Lung (tissue), 12 donors: Measurements from ENCODE around the gene FAM228B. TPM values are rescaled to one million over a fixed set of nuclear protein-coding genes. Genes with fewer than 3 reads are reported as not detected.

Source experiments
- ATAC-seq: fragments of 200-7000 bp; cut with Tn5 transposase; one replicate; pipeline ENCODE4 v1.9.1; 2020; ENCODE audit warnings: moderate number of reproducible peaks; ENCODE audit not compliant: insufficient read depth, low FRiP score
- DNase-seq, 3 donors: peaks; one replicate each; pipeline ENCODE4 v3.0.0-alpha.2; 2013 to 2017
- H3K27ac ChIP-seq, 2 donors: one replicate each; pipeline ENCODE4 v1.5.1; 2013; ENCODE audit warnings: mild to moderate bottlenecking in 2 of 2, moderate library complexity in 2 of 2, control low read depth in 1 of 2, inconsistent platforms in 1 of 2, low read depth in 1 of 2, low read length in 1 of 2
- H3K27me3 ChIP-seq, 3 donors: one replicate each; pipeline ENCODE4 v1.5.1; 2013; ENCODE audit warnings: low read length in 2 of 3; ENCODE audit not compliant: control insufficient read depth in 3 of 3, insufficient read depth in 3 of 3
- H3K36me3 ChIP-seq, 4 donors: one replicate each; pipeline ENCODE4 v1.5.1; 2013; ENCODE audit warnings: low read length in 4 of 4, mild to moderate bottlenecking in 1 of 4, moderate library complexity in 1 of 4; ENCODE audit not compliant: control insufficient read depth in 4 of 4, insufficient read depth in 4 of 4
- H3K4me1 ChIP-seq, 5 donors: one replicate each; pipeline ENCODE4 v1.5.1; 2013; ENCODE audit warnings: low read length in 5 of 5, mild to moderate bottlenecking in 2 of 5, moderate library complexity in 1 of 5; ENCODE audit not compliant: control insufficient read depth in 5 of 5, insufficient read depth in 5 of 5
- H3K4me3 ChIP-seq: one replicate; pipeline ENCODE4 v1.5.1; 2013; ENCODE audit warnings: mild to moderate bottlenecking, control low read depth, moderate library complexity
- H3K9ac ChIP-seq, 2 donors: one replicate each; pipeline ENCODE4 v1.5.1; 2013; ENCODE audit warnings: low read length in 2 of 2, control low read depth in 1 of 2; ENCODE audit not compliant: insufficient read depth in 1 of 2
- H3K9me3 ChIP-seq, 4 donors: one replicate each; pipeline ENCODE4 v1.5.1; 2013; ENCODE audit warnings: low read length in 3 of 4, mild to moderate bottlenecking in 1 of 4, moderate library complexity in 1 of 4; ENCODE audit not compliant: control insufficient read depth in 4 of 4, insufficient read depth in 3 of 4
- CTCF ChIP-seq: IDR thresholded peaks from 2 replicates; pipeline ENCODE4 v1.5.1; 2012; ENCODE audit warnings: mild to moderate bottlenecking; ENCODE audit errors: control extremely low read depth, extremely low read depth
- WGBS, 2 donors: extraction: QIAGEN DNeasy Blood & Tissue Kit; methylation state at CpG; one replicate each; pipeline ENCODE4 v1.1.7; 2013; 5-methylcytosine and 5-hydroxymethylcytosine counted together
- polyA plus RNA-seq, 2 donors: library from polyadenylated mRNA; stranded (reverse); fragments of 200-250 nt; gene quantifications; one replicate each; pipeline ENCODE4 v1.2.1, GENCODE V29; 2013
- total RNA-seq, 2 donors: library from RNA; depleted of rRNA in 1 of 2; stranded (reverse); fragments of >200 nt in 1 of 2; gene quantifications; one replicate each; pipeline ENCODE4 v1.2.1, GENCODE V29; 2014 to 2021
- donor health status: control.
- donor health status: control.
- donor health status: Bipolar disorder and iron deficiency.
- donor health status: healthy.
- donor health status: DM: yes; HTN: yes; CAD: no.

FAM228B gene
- total and polyA plus RNA-seq, 4 donors: 5.0 to 35.4 (median 22.0) TPM

- ATAC-seq: no peak
- no peak for TF ChIP-seq CTCF
- no peak overlapping the region for H3K27ac ChIP-seq
- no peaks in the 10 kb centered on the region for H3K9me3 ChIP-seq
- no peak overlapping the region for H3K9ac ChIP-seq
- H3K4me3 ChIP-seq: no peak overlapping the region
- DNase-seq: no peak
- peaks cover 0 to 6% (median 2%) of the 10 kb centered on the region in 4 donors for H3K36me3 ChIP-seq
- H3K4me1 ChIP-seq: no peaks in the 10 kb centered on the region
- WGBS, 2 donors: 78 to 84% methylated on average over 5 of the region's 5 CpGs
- H3K27me3 ChIP-seq: no peaks in the 10 kb centered on the region
Observed at GRCh38 chr2:24158131-24158530, 34.9 kb downstream of the FAM228B start.

GRCh38 chr2:24159708-24160107 lies 36.4 kb downstream of the FAM228B start:
- TF ChIP-seq CTCF: no peak
- WGBS, 2 donors: 94 to 96% methylated on average over 4 of the region's 4 CpGs
- no peak for ATAC-seq

GRCh38 chr2:24160761-24161160 lies 37.5 kb downstream of the FAM228B start:
- Histone ChIP-seq H3K4me1 (no peaks in the 10 kb centered on the region), H3K27me3 (no peaks in the 10 kb centered on the region), H3K9me3 (no peaks in the 10 kb centered on the region), H3K4me3 (no peak overlapping the region), H3K9ac (no peak overlapping the region), H3K36me3 (peaks cover 0 to 6% (median under 1%) of the 10 kb centered on the region in 4 donors), H3K27ac (no peak overlapping the region)
- no peak for TF ChIP-seq CTCF
- ATAC-seq (no peak), DNase-seq (no peak)

More at GRCh38 chr2:24159708-24160107, 36.4 kb downstream of the FAM228B start:
- H3K4me3 ChIP-seq: no peak overlapping the region
- H3K27me3 ChIP-seq: no peaks in the 10 kb centered on the region
- H3K9me3 ChIP-seq: no peaks in the 10 kb centered on the region
- no peak overlapping the region for H3K9ac ChIP-seq
- DNase-seq: no peak
- H3K27ac ChIP-seq: no peak overlapping the region
- H3K4me1 ChIP-seq: no peaks in the 10 kb centered on the region
- peaks cover 0 to 6% (median under 1%) of the 10 kb centered on the region in 4 donors for H3K36me3 ChIP-seq

- no peaks in the 10 kb centered on the region for H3K9me3 ChIP-seq
- H3K4me3 ChIP-seq: no peak overlapping the region
- 98 to 100% methylated on average over 1 of the region's 1 CpG for WGBS, 2 donors
- TF ChIP-seq CTCF: no peak
- no peaks in the 10 kb centered on the region for H3K27me3 ChIP-seq
- ATAC-seq (no peak), DNase-seq (no peak)
- H3K4me1 ChIP-seq: no peaks in the 10 kb centered on the region
- no peak overlapping the region for H3K9ac ChIP-seq
- no peak overlapping the region for H3K27ac ChIP-seq
- peaks cover 0 to 6% (median under 1%) of the 10 kb centered on the region in 4 donors for H3K36me3 ChIP-seq
Observed at GRCh38 chr2:24162494-24162893, 39.2 kb downstream of the FAM228B start.
